PC-9 (cell line): ENCODE data around the gene USH1G.

Experiments
- EZH2 ChIP-seq: fragments of 200-600 bp; sonication (generic); IDR thresholded peaks from 2 replicates; pipeline ENCODE4 v1.8.0; 2017; ENCODE audit warnings: antibody characterized with exemption, low read depth
- TF ChIP-seq, protein P1 (sequence below): fragments of 200-600 bp; sonication (generic); conservative IDR thresholded peaks from 2 replicates; pipeline ENCODE4 v1.6.1; 2017; ENCODE audit warnings: mixed run types, antibody characterized with exemption, mild to moderate bottlenecking, moderate library complexity

DNA sequence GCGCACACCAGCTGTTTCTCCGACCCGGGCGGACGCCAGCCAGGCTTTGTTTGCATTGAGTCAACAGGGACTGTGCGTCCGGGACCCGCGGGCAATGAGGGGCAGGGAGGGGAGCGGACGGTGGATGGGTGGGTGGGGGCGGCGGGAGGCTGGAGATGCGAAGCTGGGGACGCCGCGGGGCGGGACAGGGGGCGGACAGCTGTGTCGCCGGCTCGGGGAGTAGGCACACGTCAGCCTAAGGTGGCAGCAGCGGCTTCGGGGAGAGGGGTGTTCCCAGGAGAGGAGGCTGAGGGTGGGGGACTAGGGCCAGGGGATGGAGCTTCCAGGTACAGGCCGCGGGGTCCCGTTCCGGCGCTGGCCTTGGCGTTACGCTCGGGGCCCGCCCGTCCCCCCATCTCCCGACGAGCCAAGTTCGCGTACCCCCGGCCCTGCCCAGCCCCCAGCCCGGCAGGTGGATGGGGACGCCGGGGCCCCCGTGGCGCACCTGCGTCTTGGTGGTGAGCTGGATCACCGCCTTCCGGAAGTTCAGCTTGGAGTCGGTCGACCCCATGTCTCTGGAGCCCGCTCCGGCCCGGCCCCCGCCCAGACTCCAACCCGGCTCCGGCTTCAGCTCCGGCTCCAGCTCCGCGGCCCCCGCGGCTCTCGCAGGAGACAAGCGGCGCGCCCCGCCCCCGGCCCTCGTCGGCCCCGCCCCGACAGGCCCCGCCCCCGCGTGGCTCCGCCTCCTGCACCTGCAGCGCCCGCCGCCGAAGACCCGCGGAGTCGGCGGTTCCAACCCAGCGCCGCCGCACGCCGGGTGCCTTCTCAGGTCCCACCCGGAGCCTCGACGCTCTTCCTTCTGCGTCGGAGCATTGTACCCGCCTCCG, 49.3 kb upstream of the USH1G start, which contains the start of gene HID1:
- TF ChIP-seq, protein P1, sequence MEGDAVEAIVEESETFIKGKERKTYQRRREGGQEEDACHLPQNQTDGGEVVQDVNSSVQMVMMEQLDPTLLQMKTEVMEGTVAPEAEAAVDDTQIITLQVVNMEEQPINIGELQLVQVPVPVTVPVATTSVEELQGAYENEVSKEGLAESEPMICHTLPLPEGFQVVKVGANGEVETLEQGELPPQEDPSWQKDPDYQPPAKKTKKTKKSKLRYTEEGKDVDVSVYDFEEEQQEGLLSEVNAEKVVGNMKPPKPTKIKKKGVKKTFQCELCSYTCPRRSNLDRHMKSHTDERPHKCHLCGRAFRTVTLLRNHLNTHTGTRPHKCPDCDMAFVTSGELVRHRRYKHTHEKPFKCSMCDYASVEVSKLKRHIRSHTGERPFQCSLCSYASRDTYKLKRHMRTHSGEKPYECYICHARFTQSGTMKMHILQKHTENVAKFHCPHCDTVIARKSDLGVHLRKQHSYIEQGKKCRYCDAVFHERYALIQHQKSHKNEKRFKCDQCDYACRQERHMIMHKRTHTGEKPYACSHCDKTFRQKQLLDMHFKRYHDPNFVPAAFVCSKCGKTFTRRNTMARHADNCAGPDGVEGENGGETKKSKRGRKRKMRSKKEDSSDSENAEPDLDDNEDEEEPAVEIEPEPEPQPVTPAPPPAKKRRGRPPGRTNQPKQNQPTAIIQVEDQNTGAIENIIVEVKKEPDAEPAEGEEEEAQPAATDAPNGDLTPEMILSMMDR: no peak
- TF ChIP-seq EZH2: no peak
